DND-41 (cell line): ENCODE results near the gene PAFAH1B1.

Experiments
- ATAC-seq: fragments of 200-7000 bp; cut with Tn5 transposase; 3 replicates; pipeline ENCODE4 v1.9.1; 2021; ENCODE audit warnings: low read depth; ENCODE audit not compliant: insufficient read depth
- DNase-seq: peaks from one replicate; pipeline ENCODE4 v3.0.0-alpha.2; 2020
- H2AFZ ChIP-seq: 2 replicates; pipeline ENCODE4 v1.6.0; 2012; ENCODE audit warnings: low read depth, low read length
- H3K27ac ChIP-seq: 2 replicates; pipeline ENCODE4 v1.5.1; 2012; ENCODE audit warnings: low read length, inconsistent platforms
- H3K27me3 ChIP-seq: fragments of 200-600 bp; sonication (generic); 2 replicates; pipeline ENCODE4 v1.6.0; 2012; ENCODE audit warnings: low read length, mild to moderate bottlenecking, inconsistent platforms; ENCODE audit not compliant: insufficient read depth, poor library complexity
- H3K36me3 ChIP-seq: 2 replicates; pipeline ENCODE4 v1.5.1; 2012; ENCODE audit warnings: low read length, inconsistent platforms; ENCODE audit not compliant: insufficient read depth
- H3K4me1 ChIP-seq: 2 replicates; pipeline ENCODE4 v1.5.1; 2012; ENCODE audit warnings: mild to moderate bottlenecking, low read length; ENCODE audit not compliant: insufficient read depth
- H3K4me2 ChIP-seq: 2 replicates; pipeline ENCODE4 v1.6.0; 2012; ENCODE audit warnings: mild to moderate bottlenecking, moderate library complexity, low read length, inconsistent platforms; ENCODE audit not compliant: insufficient read depth
- H3K4me3 ChIP-seq, 2 experiments: fragments of 200-600 bp in 1 of 2; shearing (Covaris generic) in 1 of 2; 2 replicates each; pipeline ENCODE4 v1.5.1; 2012 to 2016; ENCODE audit warnings: inconsistent platforms in 2 of 2, low read length in 2 of 2, mild to moderate bottlenecking in 2 of 2, low read depth in 1 of 2, moderate library complexity in 1 of 2
- H3K79me2 ChIP-seq: 2 replicates; pipeline ENCODE4 v1.6.0; 2012; ENCODE audit warnings: low read length, inconsistent platforms; ENCODE audit not compliant: insufficient read depth
- H3K9ac ChIP-seq: 2 replicates; pipeline ENCODE4 v1.6.0; 2012; ENCODE audit warnings: low read depth, mild to moderate bottlenecking, inconsistent platforms, low read length, moderate library complexity
- H3K9me3 ChIP-seq: 2 replicates; pipeline ENCODE4 v1.5.1; 2012; ENCODE audit warnings: low read length, moderate library complexity, mild to moderate bottlenecking, inconsistent platforms; ENCODE audit not compliant: insufficient read depth, severe bottlenecking
- H4K20me1 ChIP-seq: 2 replicates; pipeline ENCODE4 v1.6.0; 2012; ENCODE audit warnings: low read length; ENCODE audit not compliant: insufficient read depth
- EZH2 ChIP-seq: IDR thresholded peaks from 3 replicates; pipeline ENCODE4 v1.6.1; 2012; ENCODE audit warnings: borderline replicate concordance, low read depth, mild to moderate bottlenecking, moderate library complexity, low read length, inconsistent platforms; ENCODE audit not compliant: severe bottlenecking
- TF ChIP-seq, protein P1 (sequence below): IDR thresholded peaks from 2 replicates; pipeline ENCODE4 v1.5.1; 2012; ENCODE audit warnings: borderline replicate concordance, low read length, moderate library complexity, mild to moderate bottlenecking; ENCODE audit not compliant: poor library complexity, severe bottlenecking; ENCODE audit errors: extremely low read depth

PAFAH1B1 gene

DNA sequence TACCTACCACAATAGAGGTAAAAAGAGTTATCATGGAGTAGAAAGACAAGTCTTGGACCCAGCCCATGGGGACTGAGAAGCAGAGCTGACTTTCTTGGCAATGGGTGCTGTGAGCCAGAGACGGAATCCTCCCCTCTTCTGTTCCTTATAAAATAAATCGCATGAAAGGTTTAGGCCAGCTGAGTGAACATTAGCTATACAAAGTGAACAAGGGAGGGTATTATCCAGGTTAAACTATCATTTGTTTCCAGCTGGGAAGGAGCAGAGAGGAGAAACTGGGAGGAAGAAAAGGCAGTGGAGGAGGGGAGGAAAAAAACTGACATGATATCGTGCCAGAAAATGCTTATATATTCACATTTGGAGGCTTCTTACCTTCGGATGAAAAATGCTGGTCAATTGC lies 13.3 kb upstream of the PAFAH1B1 start:
- H2AFZ ChIP-seq = no peak overlapping the region
- ATAC-seq = no peak
- no peaks in the 10 kb centered on the region for H4K20me1 ChIP-seq
- H3K4me2 ChIP-seq = no peak overlapping the region
- no peak overlapping the region for H3K4me3 ChIP-seq
- no peaks in the 10 kb centered on the region for H3K79me2 ChIP-seq
- DNase-seq = no peak
- H3K4me1 ChIP-seq = no peaks in the 10 kb centered on the region
- no peak overlapping the region for H3K9ac ChIP-seq
- TF ChIP-seq EZH2 = no peak
- TF ChIP-seq, protein P1, sequence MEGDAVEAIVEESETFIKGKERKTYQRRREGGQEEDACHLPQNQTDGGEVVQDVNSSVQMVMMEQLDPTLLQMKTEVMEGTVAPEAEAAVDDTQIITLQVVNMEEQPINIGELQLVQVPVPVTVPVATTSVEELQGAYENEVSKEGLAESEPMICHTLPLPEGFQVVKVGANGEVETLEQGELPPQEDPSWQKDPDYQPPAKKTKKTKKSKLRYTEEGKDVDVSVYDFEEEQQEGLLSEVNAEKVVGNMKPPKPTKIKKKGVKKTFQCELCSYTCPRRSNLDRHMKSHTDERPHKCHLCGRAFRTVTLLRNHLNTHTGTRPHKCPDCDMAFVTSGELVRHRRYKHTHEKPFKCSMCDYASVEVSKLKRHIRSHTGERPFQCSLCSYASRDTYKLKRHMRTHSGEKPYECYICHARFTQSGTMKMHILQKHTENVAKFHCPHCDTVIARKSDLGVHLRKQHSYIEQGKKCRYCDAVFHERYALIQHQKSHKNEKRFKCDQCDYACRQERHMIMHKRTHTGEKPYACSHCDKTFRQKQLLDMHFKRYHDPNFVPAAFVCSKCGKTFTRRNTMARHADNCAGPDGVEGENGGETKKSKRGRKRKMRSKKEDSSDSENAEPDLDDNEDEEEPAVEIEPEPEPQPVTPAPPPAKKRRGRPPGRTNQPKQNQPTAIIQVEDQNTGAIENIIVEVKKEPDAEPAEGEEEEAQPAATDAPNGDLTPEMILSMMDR = no peak
- no peaks in the 10 kb centered on the region for H3K27me3 ChIP-seq
- no peaks in the 10 kb centered on the region for H3K36me3 ChIP-seq
- H3K27ac ChIP-seq = no peak overlapping the region
- H3K9me3 ChIP-seq = no peaks in the 10 kb centered on the region

DNA sequence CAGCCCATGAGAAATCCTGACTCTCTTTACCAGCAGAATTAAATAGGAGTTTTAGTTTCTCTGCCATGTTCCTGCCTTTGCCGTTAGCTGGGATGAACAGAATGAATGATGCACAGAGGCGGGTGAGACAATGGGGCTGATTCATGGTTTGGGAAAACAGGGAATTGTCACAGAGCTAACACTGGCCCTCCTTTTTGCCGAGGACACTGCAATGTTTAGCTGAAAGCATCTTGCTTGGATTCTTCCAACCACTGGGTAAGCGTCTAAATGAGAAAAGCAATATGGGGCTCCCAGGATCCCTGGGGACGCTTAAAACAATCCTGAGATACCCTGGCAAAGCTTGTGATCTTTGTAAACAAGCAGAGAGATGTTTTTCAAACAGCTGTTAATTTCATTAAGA lies 12.8 kb upstream of the PAFAH1B1 start:
- TF ChIP-seq EZH2 = no peak
- TF ChIP-seq, protein P1 = no peak
- DNase-seq (no peak), ATAC-seq (no peak)
- Histone ChIP-seq H3K9me3 (no peaks in the 10 kb centered on the region), H3K4me3 (no peak overlapping the region), H3K36me3 (no peaks in the 10 kb centered on the region), H3K27ac (no peak overlapping the region), H3K9ac (no peak overlapping the region), H3K27me3 (no peaks in the 10 kb centered on the region), H4K20me1 (no peaks in the 10 kb centered on the region), H3K4me2 (no peak overlapping the region), H3K79me2 (no peaks in the 10 kb centered on the region), H2AFZ (no peak overlapping the region), H3K4me1 (no peaks in the 10 kb centered on the region)

DNA sequence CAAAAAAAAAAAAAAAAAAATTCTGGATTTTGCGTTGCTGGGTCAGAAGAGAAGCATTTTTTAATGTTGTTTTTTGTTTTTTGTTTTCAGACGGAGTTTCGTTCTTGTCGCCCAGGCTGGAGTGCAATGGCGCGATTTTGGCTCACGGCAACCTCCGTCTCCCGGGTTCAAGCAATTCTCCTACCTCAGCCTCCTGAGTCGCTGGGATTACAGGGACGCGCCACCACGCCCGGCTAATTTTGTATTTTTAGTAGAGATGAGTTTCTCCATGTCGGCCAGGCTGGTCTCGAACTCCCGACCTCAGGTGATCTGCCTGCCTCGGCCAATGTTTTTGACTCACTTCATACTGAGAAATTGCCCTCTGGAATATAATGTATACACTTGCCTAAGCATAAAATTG lies 11.0 kb upstream of the PAFAH1B1 start:
- no peak overlapping the region for H2AFZ ChIP-seq
- ATAC-seq = no peak

More for the DNA sequence above, 11.0 kb upstream of the PAFAH1B1 start:
- Histone ChIP-seq H3K9me3 (no peaks in the 10 kb centered on the region), H3K79me2 (no peaks in the 10 kb centered on the region), H3K9ac (no peak overlapping the region), H4K20me1 (no peaks in the 10 kb centered on the region), H3K27ac (no peak overlapping the region), H3K4me3 (no peak overlapping the region), H3K4me2 (no peak overlapping the region), H3K4me1 (no peaks in the 10 kb centered on the region), H3K36me3 (no peaks in the 10 kb centered on the region), H3K27me3 (no peaks in the 10 kb centered on the region)
- TF ChIP-seq, protein P1 = no peak
- no peak for TF ChIP-seq EZH2
- no peak for DNase-seq
